Loucy (cell line): ENCODE measurements around the gene MRPS11.

Source experiments
- CTCF ChIP-seq: fragments of 200-600 bp; sonication (generic); conservative IDR thresholded peaks from 2 replicates; pipeline ENCODE4 v1.5.1; 2014; ENCODE audit warnings: mild to moderate bottlenecking, antibody characterized with exemption, low read length
- EZH2phosphoT487 ChIP-seq: fragments of 200-600 bp; IDR thresholded peaks from 2 replicates; pipeline ENCODE4 v1.6.1; 2018; ENCODE audit warnings: antibody characterized with exemption, mild to moderate bottlenecking, moderate library complexity, borderline replicate concordance

DNA sequence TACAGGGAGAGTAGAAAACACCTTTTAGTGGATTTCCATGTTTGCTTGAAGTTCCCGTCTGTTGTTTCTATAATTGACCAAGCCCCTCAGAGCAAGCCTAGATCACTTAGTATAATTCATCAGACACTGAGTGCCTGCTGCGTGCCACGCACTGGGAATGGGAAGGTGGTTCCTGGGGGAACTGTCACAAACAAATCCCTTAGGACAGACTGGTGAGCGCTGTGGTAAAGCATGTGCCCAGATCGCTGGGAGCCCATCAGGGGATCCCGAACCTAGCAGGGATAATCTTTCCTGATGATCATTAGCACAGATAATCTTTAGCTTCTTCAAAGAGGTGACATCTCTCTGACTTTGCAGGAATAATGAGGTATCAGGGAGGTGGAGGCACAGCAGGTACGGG, 9.6 kb downstream of the MRPS11 start:
- TF ChIP-seq CTCF (no peak), EZH2phosphoT487 (no peak)
